KMS-11 (cell line): ENCODE data around the gene MCM5.

Source experiments
- H2AFZ ChIP-seq: fragments of 200-600 bp; sonication (generic); 2 replicates; pipeline ENCODE4 v1.6.1; 2016; ENCODE audit warnings: antibody characterized with exemption, mixed run types, low read depth
- H3K27ac ChIP-seq: fragments of 200-600 bp; sonication (generic); 2 replicates; pipeline ENCODE4 v1.6.1; 2016; ENCODE audit warnings: mild to moderate bottlenecking, mixed run types
- H3K27me3 ChIP-seq: fragments of 200-600 bp; sonication (generic); 2 replicates; pipeline ENCODE4 v1.6.1; 2017; ENCODE audit warnings: mild to moderate bottlenecking, low read depth, mixed run types, moderate library complexity; ENCODE audit not compliant: insufficient read depth
- H3K36me3 ChIP-seq: fragments of 200-600 bp; sonication (generic); 2 replicates; pipeline ENCODE4 v1.6.1; 2017; ENCODE audit warnings: mild to moderate bottlenecking, mixed run types; ENCODE audit not compliant: insufficient read depth
- H3K4me1 ChIP-seq: fragments of 200-600 bp; sonication (generic); 2 replicates; pipeline ENCODE4 v1.6.1; 2016; ENCODE audit warnings: mild to moderate bottlenecking, low read depth, mixed run types; ENCODE audit not compliant: poor library complexity, severe bottlenecking
- H3K4me2 ChIP-seq: fragments of 200-600 bp; sonication (generic); 2 replicates; pipeline ENCODE4 v1.7.0; 2016; ENCODE audit warnings: mild to moderate bottlenecking, mixed run types
- H3K4me3 ChIP-seq: fragments of 200-600 bp; sonication (generic); IDR thresholded peaks from 2 replicates; pipeline ENCODE4 v1.6.1; 2017; ENCODE audit warnings: low read depth, low read length, mixed read lengths; ENCODE audit not compliant: insufficient read depth
- H3K79me2 ChIP-seq: fragments of 200-600 bp; sonication (generic); 2 replicates; pipeline ENCODE4 v1.6.1; 2016; ENCODE audit warnings: low read depth, mixed run types; ENCODE audit not compliant: insufficient read depth
- H3K9ac ChIP-seq: fragments of 200-600 bp; sonication (generic); 2 replicates; pipeline ENCODE4 v1.6.1; 2016; ENCODE audit warnings: mild to moderate bottlenecking, mixed run types
- H4K20me1 ChIP-seq: fragments of 200-600 bp; sonication (generic); 2 replicates; pipeline ENCODE4 v1.6.1; 2016; ENCODE audit warnings: mild to moderate bottlenecking, mixed run types; ENCODE audit not compliant: insufficient read depth
- TF ChIP-seq, protein P1 (sequence below): fragments of 200-600 bp; sonication (generic); conservative IDR thresholded peaks from 2 replicates; pipeline ENCODE4 v1.6.1; 2017; ENCODE audit warnings: low read depth, mild to moderate bottlenecking, antibody characterized with exemption, low read length, moderate library complexity, mixed read lengths

MCM5 gene

DNA sequence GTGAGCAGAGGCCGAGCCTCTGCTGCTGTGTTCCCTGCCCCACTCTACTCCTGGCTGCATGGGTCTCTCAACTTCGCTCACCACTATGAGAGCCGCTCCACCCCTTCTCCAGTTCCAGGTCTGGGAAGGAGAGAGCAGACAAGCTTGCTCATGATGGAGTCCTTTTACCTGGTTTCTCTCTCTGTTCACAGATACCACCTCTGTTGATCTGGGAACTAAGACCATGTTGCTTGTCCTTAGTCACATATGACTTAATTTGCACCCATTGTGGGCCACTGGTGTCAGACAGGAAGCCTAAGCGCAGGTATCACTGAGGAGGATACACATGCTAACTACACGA is 26.8 kb downstream of the MCM5 start:
- H3K36me3 ChIP-seq, result no peaks in the 10 kb centered on the region; the same call in 1 of the 2 replicates
- TF ChIP-seq, protein P1, sequence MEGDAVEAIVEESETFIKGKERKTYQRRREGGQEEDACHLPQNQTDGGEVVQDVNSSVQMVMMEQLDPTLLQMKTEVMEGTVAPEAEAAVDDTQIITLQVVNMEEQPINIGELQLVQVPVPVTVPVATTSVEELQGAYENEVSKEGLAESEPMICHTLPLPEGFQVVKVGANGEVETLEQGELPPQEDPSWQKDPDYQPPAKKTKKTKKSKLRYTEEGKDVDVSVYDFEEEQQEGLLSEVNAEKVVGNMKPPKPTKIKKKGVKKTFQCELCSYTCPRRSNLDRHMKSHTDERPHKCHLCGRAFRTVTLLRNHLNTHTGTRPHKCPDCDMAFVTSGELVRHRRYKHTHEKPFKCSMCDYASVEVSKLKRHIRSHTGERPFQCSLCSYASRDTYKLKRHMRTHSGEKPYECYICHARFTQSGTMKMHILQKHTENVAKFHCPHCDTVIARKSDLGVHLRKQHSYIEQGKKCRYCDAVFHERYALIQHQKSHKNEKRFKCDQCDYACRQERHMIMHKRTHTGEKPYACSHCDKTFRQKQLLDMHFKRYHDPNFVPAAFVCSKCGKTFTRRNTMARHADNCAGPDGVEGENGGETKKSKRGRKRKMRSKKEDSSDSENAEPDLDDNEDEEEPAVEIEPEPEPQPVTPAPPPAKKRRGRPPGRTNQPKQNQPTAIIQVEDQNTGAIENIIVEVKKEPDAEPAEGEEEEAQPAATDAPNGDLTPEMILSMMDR, result no peak
- no peaks in the 10 kb centered on the region for H4K20me1 ChIP-seq
- H3K79me2 ChIP-seq, result no peaks in the 10 kb centered on the region
- no peak overlapping the region for H3K9ac ChIP-seq
- no peaks in the 10 kb centered on the region for H3K4me1 ChIP-seq
- H3K4me2 ChIP-seq, result no peak overlapping the region
- H3K27ac ChIP-seq, result no peak overlapping the region
- H3K4me3 ChIP-seq, result no peak overlapping the region
- H3K27me3 ChIP-seq, result no peaks in the 10 kb centered on the region
- H2AFZ ChIP-seq, result no peak overlapping the region

DNA sequence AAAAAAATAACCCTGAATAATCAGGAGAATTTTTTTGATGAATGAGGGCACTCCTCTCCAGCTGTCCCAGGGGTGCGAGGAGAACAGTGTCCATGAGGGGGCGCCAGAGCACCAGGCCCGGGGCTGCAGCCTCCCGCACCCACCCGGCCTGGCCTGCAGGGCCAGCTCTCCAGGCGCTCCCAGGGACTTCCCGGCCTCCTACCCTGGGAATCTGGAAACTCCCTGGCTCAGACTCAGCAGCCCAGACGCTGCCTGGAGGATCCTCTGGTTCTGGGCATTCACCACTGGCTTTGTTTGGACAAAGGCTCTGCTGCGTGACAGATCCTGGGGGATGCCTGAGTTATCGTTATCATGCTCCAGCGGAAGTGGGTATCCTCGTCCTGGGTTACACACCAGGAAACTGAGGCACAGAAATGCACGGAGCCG is 31.0 kb downstream of the MCM5 start:
- H3K36me3 ChIP-seq, result no peaks in the 10 kb centered on the region; the same call in 1 of the 2 replicates
- TF ChIP-seq, protein P1, result peak; percentile 77
- no peak overlapping the region for H3K4me3 ChIP-seq
- no peaks in the 10 kb centered on the region for H3K79me2 ChIP-seq
- no peak overlapping the region for H2AFZ ChIP-seq
- H3K27me3 ChIP-seq, result no peaks in the 10 kb centered on the region
- no peak overlapping the region for H3K9ac ChIP-seq
- no peaks in the 10 kb centered on the region for H4K20me1 ChIP-seq
- no peak overlapping the region for H3K4me2 ChIP-seq
- no peak overlapping the region for H3K27ac ChIP-seq
- no peaks in the 10 kb centered on the region for H3K4me1 ChIP-seq

DNA sequence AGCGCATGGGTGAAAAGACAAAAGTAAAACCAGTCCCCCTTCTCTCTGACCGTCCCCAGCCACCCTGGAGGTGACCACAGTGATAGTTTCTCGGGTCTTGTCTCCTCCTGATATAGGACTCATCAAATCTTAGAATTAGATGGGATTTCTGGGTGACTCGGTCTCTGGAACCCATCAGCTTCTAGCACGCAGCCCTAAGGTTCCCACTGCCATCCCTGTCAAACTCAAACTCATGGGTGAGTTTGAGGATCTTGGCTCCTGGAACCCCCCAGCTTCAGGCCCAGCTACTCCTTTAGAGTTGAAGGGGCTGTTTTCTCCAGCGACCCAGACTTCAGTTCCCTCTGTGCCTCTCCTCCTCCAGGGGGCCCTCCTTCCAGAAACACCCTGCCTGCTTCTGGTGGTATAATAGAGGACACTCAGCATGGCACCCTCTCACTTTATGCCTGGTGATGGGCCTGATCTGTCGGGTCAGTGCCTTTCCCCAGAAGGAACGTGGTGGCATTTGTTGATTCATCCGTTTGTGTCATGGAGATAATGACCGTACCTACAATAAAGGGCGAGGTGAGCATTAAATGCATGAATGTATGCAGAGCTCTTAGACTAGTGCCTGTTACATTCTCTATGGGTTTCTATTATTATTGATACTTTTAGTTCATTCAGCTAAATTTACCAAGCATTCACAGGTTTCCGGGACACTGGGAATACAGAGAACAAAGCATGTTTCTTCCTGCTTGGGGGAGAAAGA is 31.7 kb downstream of the MCM5 start:
- no peaks in the 10 kb centered on the region for H3K4me1 ChIP-seq
- H3K79me2 ChIP-seq, result no peaks in the 10 kb centered on the region
- TF ChIP-seq, protein P1, result no peak
- H2AFZ ChIP-seq, result no peak overlapping the region
- H3K27ac ChIP-seq, result no peak overlapping the region
- no peaks in the 10 kb centered on the region for H4K20me1 ChIP-seq
- no peaks in the 10 kb centered on the region; the same call in 1 of the 2 replicates for H3K36me3 ChIP-seq
- H3K4me3 ChIP-seq, result no peak overlapping the region
- H3K27me3 ChIP-seq, result no peaks in the 10 kb centered on the region
- H3K4me2 ChIP-seq, result no peak overlapping the region
- H3K9ac ChIP-seq, result no peak overlapping the region

DNA sequence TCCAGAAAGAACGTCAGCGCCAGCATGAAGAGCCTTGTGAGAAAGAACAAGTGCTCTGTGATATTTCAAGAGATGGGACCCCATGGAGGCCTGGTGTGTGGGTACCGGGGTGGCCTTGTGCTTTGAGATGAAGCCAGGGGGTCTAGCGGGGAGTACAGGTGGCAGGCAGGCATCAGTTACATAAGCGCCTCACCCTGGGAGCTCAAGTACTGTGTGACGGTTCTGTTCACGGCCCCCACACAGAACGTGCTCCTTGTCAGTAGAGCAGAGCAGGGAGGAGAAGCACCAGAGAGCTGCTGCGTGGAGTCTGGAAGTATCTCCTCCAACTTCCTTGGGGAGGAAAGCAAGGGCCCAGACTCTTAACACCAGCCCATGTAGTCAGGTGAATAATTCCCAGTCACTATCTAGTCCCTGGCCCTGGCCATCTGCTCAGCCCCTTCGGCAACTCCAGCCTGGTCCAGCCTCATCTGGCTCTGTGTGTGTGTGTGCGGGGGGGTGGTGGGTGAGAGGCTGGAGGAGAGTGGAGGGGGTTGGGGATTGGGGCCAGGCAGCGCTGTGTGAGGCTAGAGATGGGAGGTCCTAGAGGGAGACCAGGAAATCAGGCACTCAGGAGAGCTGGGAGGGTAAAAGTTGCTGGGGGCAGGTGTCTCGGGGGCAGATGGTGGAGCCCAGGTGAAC is 32.4 kb downstream of the MCM5 start:
- no peak overlapping the region for H3K4me3 ChIP-seq
- no peaks in the 10 kb centered on the region for H4K20me1 ChIP-seq
- TF ChIP-seq, protein P1, result no peak
- no peak overlapping the region for H3K9ac ChIP-seq
- H3K36me3 ChIP-seq, result no peaks in the 10 kb centered on the region; the same call in 1 of the 2 replicates
- no peak overlapping the region for H3K27ac ChIP-seq
- H3K4me2 ChIP-seq, result no peak overlapping the region
- no peak overlapping the region for H2AFZ ChIP-seq
- no peaks in the 10 kb centered on the region for H3K79me2 ChIP-seq
- no peaks in the 10 kb centered on the region for H3K27me3 ChIP-seq
- H3K4me1 ChIP-seq, result no peaks in the 10 kb centered on the region
